ENCODE results near the gene FNDC11.

The FNDC11 gene

GRCh38 chr20:63585616-63586565 is 31.9 kb downstream of the FNDC11 start:
- H3K27me3 ChIP-seq (replicated peaks), result no peaks in the 10 kb centered on the region
- TF ChIP-seq, protein P1, sequence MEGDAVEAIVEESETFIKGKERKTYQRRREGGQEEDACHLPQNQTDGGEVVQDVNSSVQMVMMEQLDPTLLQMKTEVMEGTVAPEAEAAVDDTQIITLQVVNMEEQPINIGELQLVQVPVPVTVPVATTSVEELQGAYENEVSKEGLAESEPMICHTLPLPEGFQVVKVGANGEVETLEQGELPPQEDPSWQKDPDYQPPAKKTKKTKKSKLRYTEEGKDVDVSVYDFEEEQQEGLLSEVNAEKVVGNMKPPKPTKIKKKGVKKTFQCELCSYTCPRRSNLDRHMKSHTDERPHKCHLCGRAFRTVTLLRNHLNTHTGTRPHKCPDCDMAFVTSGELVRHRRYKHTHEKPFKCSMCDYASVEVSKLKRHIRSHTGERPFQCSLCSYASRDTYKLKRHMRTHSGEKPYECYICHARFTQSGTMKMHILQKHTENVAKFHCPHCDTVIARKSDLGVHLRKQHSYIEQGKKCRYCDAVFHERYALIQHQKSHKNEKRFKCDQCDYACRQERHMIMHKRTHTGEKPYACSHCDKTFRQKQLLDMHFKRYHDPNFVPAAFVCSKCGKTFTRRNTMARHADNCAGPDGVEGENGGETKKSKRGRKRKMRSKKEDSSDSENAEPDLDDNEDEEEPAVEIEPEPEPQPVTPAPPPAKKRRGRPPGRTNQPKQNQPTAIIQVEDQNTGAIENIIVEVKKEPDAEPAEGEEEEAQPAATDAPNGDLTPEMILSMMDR (IDR thresholded peaks at IDR 0.05; ENCODE audit: low read depth, low read length, missing control alignments), result no peak
- no peak overlapping the region for H3K27ac ChIP-seq
- in situ Hi-C loops (cut with HindIII; ENCODE audit: low pct_ligation_motif_present, low sequenced_read_pairs), result loop anchor here (25.0 kb wide), 2 partner anchors 101 to 301 kb away; partner anchors contain the start of genes DNAJC5 and TNFRSF6B
- no peak for DNase-seq
- no peaks in the 10 kb centered on the region for H3K36me3 ChIP-seq (replicated peaks)
- H3K4me3 ChIP-seq (ENCODE audit: low read depth, low read length), result no peak overlapping the region

- TF ChIP-seq, protein P1 (IDR thresholded peaks at IDR 0.05; ENCODE audit: low read depth, low read length, missing control alignments), result no peak
- no peak overlapping the region for H3K27ac ChIP-seq
- no peaks in the 10 kb centered on the region for H3K27me3 ChIP-seq (replicated peaks)
- no peak overlapping the region for H3K4me3 ChIP-seq (ENCODE audit: low read depth, low read length)
- in situ Hi-C loops (cut with HindIII; ENCODE audit: low pct_ligation_motif_present, low sequenced_read_pairs), result loop anchor here (25.0 kb wide), 2 partner anchors 101 to 301 kb away; partner anchors contain the start of genes DNAJC5 and TNFRSF6B
- no peaks in the 10 kb centered on the region for H3K36me3 ChIP-seq (replicated peaks)
- no peak for DNase-seq
These were observed 32.8 kb downstream of the FNDC11 start for GRCh38 chr20:63586797-63587196.

DNA sequence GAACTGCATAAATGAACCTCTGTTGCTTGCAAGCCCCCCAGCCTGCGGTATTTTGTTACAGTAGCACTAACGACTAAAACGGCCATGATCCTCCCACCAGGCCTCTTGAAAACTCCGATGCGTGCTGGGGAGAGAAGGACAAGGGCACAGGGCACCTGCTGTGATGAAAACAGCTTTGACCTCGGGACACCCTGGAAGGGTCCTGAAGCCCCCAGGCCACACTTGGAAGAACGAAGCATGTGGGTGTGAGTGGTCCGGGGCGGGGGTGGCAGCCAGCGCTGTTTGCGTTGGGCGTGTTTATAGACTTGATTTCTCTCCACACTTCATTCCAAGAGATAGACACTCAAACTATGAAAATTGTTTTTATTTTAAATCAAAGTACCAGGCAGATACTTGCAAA is 33.3 kb downstream of the FNDC11 start:
- in situ Hi-C loops (cut with HindIII; ENCODE audit: low pct_ligation_motif_present, low sequenced_read_pairs), result loop anchor here (25.0 kb wide), 2 partner anchors 100 to 300 kb away; partner anchors contain the start of genes DNAJC5 and TNFRSF6B
- Histone ChIP-seq H3K27ac (no peak overlapping the region), H3K27me3 (replicated peaks) (no peaks in the 10 kb centered on the region), H3K4me3 (ENCODE audit: low read depth, low read length) (no peak overlapping the region), H3K36me3 (replicated peaks) (peaks cover 4% of the 10 kb centered on the region)
- DNase-seq, result no peak
- TF ChIP-seq, protein P1 (IDR thresholded peaks at IDR 0.05; ENCODE audit: low read depth, low read length, missing control alignments), result no peak

DNA sequence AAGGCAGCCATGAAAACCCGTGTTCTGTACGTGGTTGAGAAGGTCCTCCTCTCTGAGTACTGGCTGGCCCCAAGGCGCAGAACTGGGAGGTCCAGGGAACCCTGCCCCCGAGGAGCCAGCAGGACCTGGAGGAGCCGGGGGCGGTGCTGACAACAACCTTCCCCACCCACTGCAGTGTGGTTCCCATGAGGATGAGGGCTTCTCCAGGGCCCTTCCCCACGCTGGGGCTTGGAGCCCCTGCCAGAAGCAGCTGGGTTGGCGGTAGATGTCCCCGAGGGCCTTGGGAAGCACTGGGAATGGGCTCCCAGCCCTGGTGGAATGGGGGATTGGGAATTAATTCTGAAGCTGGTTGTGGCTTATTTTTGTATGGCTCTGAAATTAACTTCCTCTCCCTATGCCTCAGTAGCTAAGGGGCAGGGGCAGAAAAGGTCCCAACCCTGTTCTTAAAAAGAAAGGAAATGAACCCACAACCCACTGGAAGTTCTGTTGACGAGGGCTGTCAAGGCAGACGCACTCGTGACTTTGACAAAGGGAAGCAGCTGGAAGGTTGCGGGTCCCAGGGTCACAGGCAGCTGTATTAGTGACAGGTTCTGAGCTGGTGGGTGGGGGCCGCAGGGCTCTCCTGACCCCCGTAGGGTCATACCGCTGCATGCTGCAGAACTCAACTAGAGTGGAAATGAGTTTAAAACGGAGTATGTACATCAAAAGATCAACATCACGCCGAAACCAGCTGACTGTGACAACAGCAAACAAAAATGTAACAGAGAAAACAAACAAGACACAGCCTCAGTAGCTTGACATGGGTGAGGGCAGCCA is 34.0 kb downstream of the FNDC11 start:
- TF ChIP-seq, protein P1 (IDR thresholded peaks at IDR 0.05; ENCODE audit: low read depth, low read length, missing control alignments), result no peak
- in situ Hi-C loops (cut with HindIII; ENCODE audit: low pct_ligation_motif_present, low sequenced_read_pairs), result loop anchor here (25.0 kb wide), 2 partner anchors 99 to 299 kb away; partner anchors contain the start of genes DNAJC5 and TNFRSF6B
- H3K4me3 ChIP-seq (ENCODE audit: low read depth, low read length), result no peak overlapping the region

DNA sequence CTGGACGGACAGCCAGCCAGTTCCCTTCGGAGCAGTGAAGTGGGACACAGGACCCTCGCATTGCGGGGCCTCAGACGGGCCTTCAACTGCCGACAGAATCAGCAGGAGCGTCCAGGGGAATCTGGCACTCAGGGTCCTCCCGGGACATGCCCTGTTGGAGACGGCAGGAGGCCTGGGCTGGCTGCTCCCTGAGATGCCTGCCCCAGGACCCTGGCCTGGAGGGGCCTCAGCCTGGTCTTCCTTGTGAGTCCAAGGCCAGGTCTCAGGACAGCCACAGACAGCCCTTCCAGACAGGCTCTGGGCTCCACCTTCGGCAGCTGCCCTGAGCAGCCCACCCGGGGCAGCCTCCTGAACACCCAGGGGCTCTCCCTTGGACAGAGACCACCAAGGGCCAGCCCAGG is 34.7 kb downstream of the FNDC11 start:
- TF ChIP-seq, protein P1 (IDR thresholded peaks at IDR 0.05; ENCODE audit: low read depth, low read length, missing control alignments), result no peak
- Histone ChIP-seq H3K36me3 (replicated peaks) (peaks cover 4% of the 10 kb centered on the region), H3K27me3 (replicated peaks) (no peaks in the 10 kb centered on the region), H3K4me3 (ENCODE audit: low read depth, low read length) (no peak overlapping the region), H3K27ac (no peak overlapping the region)
- no peak for DNase-seq
- in situ Hi-C loops (cut with HindIII; ENCODE audit: low pct_ligation_motif_present, low sequenced_read_pairs), result loop anchor here (25.0 kb wide), 2 partner anchors 99 to 299 kb away; partner anchors contain the start of genes DNAJC5 and TNFRSF6B

More for the DNA sequence above, 34.0 kb downstream of the FNDC11 start:
- H3K27ac ChIP-seq, result no peak overlapping the region
- DNase-seq, result no peak
- peaks cover 4% of the 10 kb centered on the region for H3K36me3 ChIP-seq (replicated peaks)
- no peaks in the 10 kb centered on the region for H3K27me3 ChIP-seq (replicated peaks)

Measured in brain microvascular endothelial cell (primary cell).